Measurements from ENCODE around the gene HAVCR1. TPM values are rescaled to one million over a fixed set of nuclear protein-coding genes. Genes with fewer than 3 reads are reported as not detected.

The HAVCR1 gene
- total RNA-seq, result not detected in 2 replicates

DNA sequence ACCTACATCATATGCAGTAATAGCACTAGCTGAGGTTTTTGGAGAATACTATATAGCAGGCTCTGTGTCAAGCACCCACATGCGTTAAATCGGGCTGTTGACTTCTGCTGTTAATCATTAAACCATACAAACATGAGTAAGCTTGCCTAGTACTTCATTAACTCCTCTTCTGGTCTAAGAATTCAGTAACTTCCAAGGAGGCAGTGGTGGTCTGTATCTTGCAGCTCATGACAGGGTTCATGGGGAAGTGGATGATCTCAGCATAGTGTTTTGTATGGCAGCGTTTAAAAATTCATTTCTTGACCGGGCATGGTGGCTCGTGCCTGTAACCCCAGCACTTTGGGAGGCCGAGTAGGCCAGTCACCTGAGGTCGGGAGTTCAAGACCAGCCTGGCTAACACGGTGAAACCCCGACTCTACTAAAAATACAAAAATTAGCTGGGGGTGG is at the start of gene HAVCR1:
Gene HAVCR1 (minus strand): TSS at position 24 of the 447 bp plus-strand sequence. CDS start 1,173 bp downstream, outside the sequence.

Other genes with a start within 250 kb of the HAVCR1 start
- under 0.01 and 0.09 TPM in 2 replicates for gene PPP1R2B, start 208.8 kb downstream of the HAVCR1 start, total RNA-seq
- not detected in 2 replicates for gene TIMD4, start 95.9 kb downstream of the HAVCR1 start, total RNA-seq
- under 0.01 and 0.09 TPM in 2 replicates for gene HAVCR2, start 49.9 kb upstream of the HAVCR1 start, total RNA-seq
- gene MED7, start 83.7 kb upstream of the HAVCR1 start, total RNA-seq, result 5.8 and 6.4 TPM in 2 replicates
- gene GARIN3, start 107.1 kb upstream of the HAVCR1 start, total RNA-seq, result not detected in 2 replicates
- under 0.01 TPM in 2 replicates for gene ITK, start 121.7 kb upstream of the HAVCR1 start, total RNA-seq
- 8.1 and 8.8 TPM in 2 replicates for gene CYFIP2, start 207.0 kb upstream of the HAVCR1 start, total RNA-seq

Measured in smooth muscle cell of bladder (primary cell).